Small intestine (tissue), 7 donors: ENCODE data around the gene UBE2G1. TPM values are rescaled to one million over a fixed set of nuclear protein-coding genes. Genes with fewer than 3 reads are reported as not detected.

ENCODE experiments used
- DNase-seq, 2 donors: peaks; one replicate each; pipeline versions ENCODE4 v3.0.0 to v3.0.0-alpha.2; 2013
- FAIRE-seq: peaks from 2 replicates; lab custom pipeline; 2012; peaks lifted over from hg19 to GRCh38; lab: Jason Lieb, UNC
- H3K27ac ChIP-seq, 3 donors: one replicate each; pipeline ENCODE4 v1.5.1; 2013; ENCODE audit warnings: low read length in 2 of 3, mild to moderate bottlenecking in 2 of 3, control low read depth in 1 of 3, inconsistent platforms in 1 of 3, low read depth in 1 of 3, moderate library complexity in 1 of 3
- H3K27me3 ChIP-seq, 3 donors: one replicate each; pipeline ENCODE4 v1.6.1; 2013; ENCODE audit warnings: low read length in 3 of 3, inconsistent platforms in 1 of 3; ENCODE audit not compliant: control insufficient read depth in 3 of 3, insufficient read depth in 3 of 3
- H3K36me3 ChIP-seq, 3 donors: one replicate each; pipeline ENCODE4 v1.6.1; 2013; ENCODE audit warnings: low read length in 3 of 3, inconsistent platforms in 1 of 3, low read depth in 1 of 3, mild to moderate bottlenecking in 1 of 3, moderate library complexity in 1 of 3; ENCODE audit not compliant: control insufficient read depth in 3 of 3, insufficient read depth in 2 of 3
- H3K4me1 ChIP-seq, 3 donors: one replicate each; pipeline ENCODE4 v1.6.1; 2013; ENCODE audit warnings: low read length in 2 of 3, inconsistent platforms in 1 of 3, low read depth in 1 of 3, mild to moderate bottlenecking in 1 of 3, moderate library complexity in 1 of 3; ENCODE audit not compliant: control insufficient read depth in 3 of 3, insufficient read depth in 2 of 3
- H3K4me3 ChIP-seq, 3 donors: one replicate each; pipeline ENCODE4 v1.5.1; 2013; ENCODE audit warnings: low read length in 3 of 3, control low read depth in 1 of 3, inconsistent platforms in 1 of 3, low read depth in 1 of 3, mild to moderate bottlenecking in 1 of 3, moderate library complexity in 1 of 3
- H3K9me3 ChIP-seq, 2 donors: one replicate each; pipeline ENCODE4 v1.6.1; 2013; ENCODE audit warnings: low read depth in 1 of 2, low read length in 1 of 2; ENCODE audit not compliant: control insufficient read depth in 2 of 2, insufficient read depth in 1 of 2
- WGBS, 3 donors: extraction: QIAGEN DNeasy Blood & Tissue Kit; methylation state at CpG; one replicate each; pipeline ENCODE4 v1.1.7; 2013; 5-methylcytosine and 5-hydroxymethylcytosine counted together
- polyA plus RNA-seq, 4 donors: library from polyadenylated mRNA; stranded (reverse) in 3 of 4; unstranded in 1 of 4; fragments of 200-250 nt in 3 of 4; fragments of 120-200 nt in 1 of 4; gene quantifications; one replicate each; pipeline versions ENCODE4 v1.2.1 to v1.2.3, GENCODE V29; 2013
- donor health status: healthy with polysubstance abuse.
- donor health status: control.
- donor health status: control.
- donor health status: Bipolar disorder and iron deficiency.
- donor health status: healthy.

UBE2G1 gene
- polyA plus RNA-seq, 4 donors: 15.7 to 45.0 (median 31.4) TPM

DNA sequence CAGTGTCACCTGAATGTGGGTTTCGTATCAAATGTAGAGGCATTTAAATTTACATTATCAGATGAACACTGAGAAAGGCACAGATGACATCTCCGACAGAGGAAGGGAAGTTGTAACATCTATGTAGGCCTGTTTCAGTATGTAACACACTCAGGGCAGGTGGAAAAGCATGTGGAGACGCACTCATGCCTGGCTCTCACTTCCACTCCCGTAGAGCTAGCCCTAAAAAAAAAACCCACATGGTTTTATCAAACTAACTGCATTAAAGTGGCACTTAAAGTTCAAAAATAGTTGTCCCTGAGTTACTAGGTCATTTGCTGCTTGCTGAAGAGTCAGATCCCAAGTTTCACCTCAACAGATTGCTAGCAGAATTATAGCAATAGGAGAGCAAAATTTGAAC is 96.6 kb downstream of the UBE2G1 start:
- Histone ChIP-seq H3K4me3 (no peak overlapping the region), H3K36me3 (peaks cover 0 to 10% (median 2%) of the 10 kb centered on the region in 3 donors), H3K9me3 (no peaks in the 10 kb centered on the region), H3K4me1 (no peaks in the 10 kb centered on the region), H3K27me3 (no peaks in the 10 kb centered on the region), H3K27ac (no peak overlapping the region)
- DNase-seq (no peak), FAIRE-seq (no peak)
- WGBS, 3 donors: 94 to 97% (median 95%) methylated on average over 4 of the region's 4 CpGs

DNA sequence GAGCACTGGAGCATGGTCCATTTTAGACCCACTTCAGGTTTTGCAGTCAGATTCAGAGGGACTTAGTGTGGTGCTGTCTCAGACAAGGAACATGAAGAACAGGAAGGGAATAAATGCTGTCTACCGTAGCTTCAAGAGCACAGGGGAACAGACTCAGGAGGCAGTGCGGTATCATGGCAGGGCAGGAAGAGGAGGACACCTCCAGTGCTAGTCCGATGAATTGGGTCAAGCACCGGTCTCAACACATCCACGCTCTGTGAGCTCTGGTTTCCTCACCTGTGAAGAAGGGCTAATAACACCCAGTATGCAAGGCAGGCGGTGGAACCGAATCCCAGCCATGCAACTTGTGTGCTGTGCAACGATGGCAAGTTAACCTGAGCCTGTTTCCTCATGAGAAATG is 99.1 kb downstream of the UBE2G1 start:
- Histone ChIP-seq H3K4me1 (peaks cover 0 to 9% (median 0%) of the 10 kb centered on the region in 3 donors), H3K27ac (no peak overlapping the region), H3K4me3 (no peak overlapping the region), H3K27me3 (no peaks in the 10 kb centered on the region), H3K36me3 (peaks cover 0 to 3% (median 2%) of the 10 kb centered on the region in 3 donors), H3K9me3 (no peaks in the 10 kb centered on the region)
- FAIRE-seq (no peak), DNase-seq (no peak)
- WGBS, 3 donors: 91 to 98% (median 97%) methylated on average over 8 of the region's 8 CpGs

GRCh38 chr17:4266550-4266949 is 99.9 kb downstream of the UBE2G1 start:
- FAIRE-seq: no peak
- 76 to 94% (median 81%) methylated on average over 7 of the region's 7 CpGs for WGBS, 3 donors
- no peak overlapping the region for H3K4me3 ChIP-seq
- DNase-seq: no peak
- H3K27ac ChIP-seq: no peak overlapping the region
- peaks cover 0 to 11% (median 0%) of the 10 kb centered on the region in 3 donors for H3K36me3 ChIP-seq
- H3K9me3 ChIP-seq: no peaks in the 10 kb centered on the region
- peaks cover 0 to 12% (median 0%) of the 10 kb centered on the region in 3 donors for H3K4me1 ChIP-seq
- H3K27me3 ChIP-seq: no peaks in the 10 kb centered on the region

DNA sequence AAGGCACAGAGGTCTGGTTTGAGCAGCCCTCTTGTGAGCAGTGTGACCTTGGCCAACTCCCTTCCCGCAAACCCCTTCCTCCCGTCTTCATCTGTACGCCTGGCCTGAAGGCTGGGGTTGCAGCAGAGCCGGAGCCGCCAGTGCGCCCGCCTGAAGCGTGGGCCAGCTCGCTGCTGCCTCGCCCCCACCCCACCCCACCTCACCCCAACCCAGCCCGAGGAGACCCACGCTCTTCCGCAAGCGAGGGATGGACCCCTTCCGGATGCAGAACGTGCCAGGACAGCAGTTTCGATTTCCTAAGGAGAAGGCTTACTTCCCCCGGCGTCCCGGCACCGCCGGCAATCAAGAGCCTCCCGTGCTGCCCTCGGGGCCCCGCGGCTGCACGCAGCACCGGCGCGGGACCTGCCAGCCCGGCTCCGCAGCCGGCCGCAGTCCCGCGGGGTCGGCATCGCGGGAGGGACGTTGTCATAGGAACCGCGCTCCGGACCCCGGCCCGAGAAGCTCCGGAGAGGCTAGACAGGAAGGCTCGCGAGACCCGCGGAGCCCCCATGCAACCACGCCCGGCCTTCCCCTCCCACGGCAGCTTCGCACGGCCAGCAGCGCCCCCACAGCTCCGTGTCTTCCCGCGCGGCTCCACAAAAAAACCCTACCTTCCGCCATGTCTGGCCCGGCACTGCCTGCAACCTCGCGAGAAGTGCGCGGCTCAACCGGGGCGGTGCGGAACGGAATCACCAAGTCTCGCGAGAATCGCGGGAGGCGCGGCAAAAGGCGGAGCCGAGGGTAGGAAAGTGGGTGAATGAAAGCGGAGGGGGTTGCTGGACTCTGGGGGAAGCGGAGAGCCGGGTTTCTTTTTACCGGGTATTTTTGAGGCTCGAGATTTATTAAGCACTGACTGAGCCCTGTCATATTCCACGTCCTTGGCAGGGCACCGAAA is 102.9 kb downstream of the UBE2G1 start, which contains the start of gene ANKFY1:
Gene ANKFY1, minus strand, starts transcription at position 698 of the 934 bp plus-strand sequence. Its CDS starts 38 bp downstream, at position 660.
- Histone ChIP-seq H3K27ac (peak within 1 kb of the TSS; percentile 42 to 85 (median 76)), H3K36me3 (peaks cover 0 to 26% (median 2%) of the 10 kb centered on the region in 3 donors), H3K27me3 (no peaks in the 10 kb centered on the region), H3K4me3 (peak within 1 kb of the TSS; percentile 91 to 98 (median 95)), H3K4me1 (peaks cover 0 to 12% (median 0%) of the 10 kb centered on the region in 3 donors), H3K9me3 (peaks cover 0 to 12% of the 10 kb centered on the region in 2 donors)
- 0% methylated on average over 68 to 85 of the region's 85 CpGs for WGBS, 3 donors
- FAIRE-seq (no peak), DNase-seq (peak; percentile 93 to 98)

- Histone ChIP-seq H3K4me1 (peaks cover 0 to 12% (median 0%) of the 10 kb centered on the region in 3 donors), H3K36me3 (peaks cover 0 to 26% (median 2%) of the 10 kb centered on the region in 3 donors), H3K27ac (peak overlapping the region in 1 of 3 donors; percentile 85), H3K9me3 (peaks cover 0 to 15% of the 10 kb centered on the region in 2 donors), H3K4me3 (peak overlapping the region; percentile 91 to 98 (median 95)), H3K27me3 (no peaks in the 10 kb centered on the region)
- DNase-seq: no peak
- no peak for FAIRE-seq
- 32 to 44% (median 37%) methylated on average over 8 of the region's 8 CpGs for WGBS, 3 donors
Measured at GRCh38 chr17:4262703-4263102, 103.8 kb downstream of the UBE2G1 start.

DNA sequence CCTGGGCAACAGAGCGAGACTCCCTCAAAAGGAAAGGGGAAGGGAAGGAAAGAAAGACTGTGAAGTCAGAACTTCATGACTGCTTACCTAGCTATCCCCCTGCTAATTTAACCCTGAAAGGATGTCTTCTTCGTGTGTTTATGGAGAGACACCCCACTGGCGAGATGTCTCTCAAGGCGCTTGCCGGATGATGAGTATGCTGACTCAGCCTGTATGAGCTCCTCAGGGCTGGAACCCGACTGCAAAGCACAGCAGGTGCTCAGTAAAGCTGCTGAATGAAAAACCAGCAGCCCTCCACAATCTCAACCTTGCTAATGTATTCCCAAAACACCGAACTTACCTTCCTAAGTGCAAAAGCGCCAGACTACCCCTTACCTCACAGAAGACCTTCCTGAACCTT is 105.0 kb downstream of the UBE2G1 start:
- Histone ChIP-seq H3K36me3 (peaks cover 1 to 23% (median 2%) of the 10 kb centered on the region in 3 donors), H3K4me3 (no peak overlapping the region), H3K9me3 (peaks cover 0 to 15% of the 10 kb centered on the region in 2 donors), H3K27ac (no peak overlapping the region), H3K27me3 (no peaks in the 10 kb centered on the region), H3K4me1 (peaks cover 0 to 12% (median 0%) of the 10 kb centered on the region in 3 donors)
- FAIRE-seq (no peak), DNase-seq (no peak)
- WGBS, 3 donors: 92 to 94% (median 93%) methylated on average over 8 of the region's 8 CpGs

GRCh38 chr17:4258867-4259266 is 107.6 kb downstream of the UBE2G1 start:
- Histone ChIP-seq H3K36me3 (peaks cover 1 to 28% (median 2%) of the 10 kb centered on the region in 3 donors), H3K27me3 (no peaks in the 10 kb centered on the region), H3K4me3 (no peak overlapping the region), H3K9me3 (peaks cover 0 to 15% of the 10 kb centered on the region in 2 donors), H3K4me1 (peaks cover 0 to 9% (median 0%) of the 10 kb centered on the region in 3 donors), H3K27ac (no peak overlapping the region)
- FAIRE-seq: no peak
- WGBS, 3 donors: 99 to 100% (median 99%) methylated on average over 3 of the region's 3 CpGs
- no peak for DNase-seq

DNA sequence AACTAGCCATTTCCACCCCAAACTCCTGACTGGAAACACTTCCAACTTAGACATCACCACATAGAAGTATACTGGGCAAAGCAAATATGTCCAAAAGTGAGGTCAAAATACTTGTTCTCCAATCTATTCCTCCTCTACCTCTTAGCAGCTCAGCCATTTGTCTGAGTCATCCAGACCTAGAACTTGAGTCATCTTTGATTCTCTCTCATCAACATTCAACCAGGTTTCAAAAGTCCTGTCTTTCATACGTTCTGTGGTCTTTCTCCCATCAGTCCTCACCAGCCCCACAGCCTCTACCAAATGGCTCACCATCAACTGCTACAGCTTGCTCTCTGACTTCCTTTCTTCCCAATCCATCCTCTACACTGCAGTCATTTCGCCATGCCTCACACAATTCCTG is 109.5 kb downstream of the UBE2G1 start:
- H3K9me3 ChIP-seq: peaks cover 0 to 15% of the 10 kb centered on the region in 2 donors
- H3K36me3 ChIP-seq: peaks cover 1 to 27% (median 4%) of the 10 kb centered on the region in 3 donors
- no peaks in the 10 kb centered on the region for H3K27me3 ChIP-seq
- H3K27ac ChIP-seq: no peak overlapping the region
- H3K4me3 ChIP-seq: no peak overlapping the region
- WGBS, 3 donors: 86 to 89% (median 88%) methylated on average over 2 of the region's 2 CpGs
- DNase-seq (no peak), FAIRE-seq (no peak)
- no peaks in the 10 kb centered on the region for H3K4me1 ChIP-seq
